HEK293T (cell line): ENCODE data around the gene KDM1B.

ENCODE experiments used
- FOXA1 ChIP-seq: fragments of 450-650 bp; IDR thresholded peaks from 2 replicates; pipeline ENCODE4 v1.6.1; 2016; ENCODE audit warnings: mild to moderate bottlenecking
- SUZ12 ChIP-seq: fragments of 450-650 bp; IDR thresholded peaks from 2 replicates; pipeline ENCODE4 v1.6.1; 2016; ENCODE audit warnings: mild to moderate bottlenecking

- no peak for TF ChIP-seq SUZ12
- TF ChIP-seq FOXA1: no peak
Observed at GRCh38 chr6:18211338-18211737, 56.1 kb downstream of the KDM1B start.
